ENCODE measurements around the gene ITGAE.

ITGAE gene

DNA sequence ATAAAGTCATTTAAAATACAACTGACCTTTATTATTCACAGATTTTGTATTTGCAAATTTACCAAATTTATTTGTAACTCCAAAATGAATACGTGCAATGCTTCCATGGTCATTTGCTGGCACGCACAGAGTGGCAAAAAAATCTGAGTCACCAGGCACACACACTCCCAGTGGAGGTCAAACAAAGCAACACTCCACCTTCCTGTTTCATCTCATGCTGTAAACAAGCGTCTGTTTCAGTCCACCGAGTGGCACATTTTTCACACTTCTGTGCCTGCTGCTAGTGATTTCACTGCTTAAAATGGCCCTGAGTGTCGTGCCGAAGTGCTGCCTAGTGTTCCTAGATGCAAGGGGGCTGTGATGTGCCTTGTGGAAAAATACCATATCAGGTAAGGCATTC lies 17.8 kb upstream of the ITGAE start:
- peak in 1 of 10 donors; percentile 74 for DNase-seq
- intact Hi-C loops (cut with DNase I) = no loop called here

DNA sequence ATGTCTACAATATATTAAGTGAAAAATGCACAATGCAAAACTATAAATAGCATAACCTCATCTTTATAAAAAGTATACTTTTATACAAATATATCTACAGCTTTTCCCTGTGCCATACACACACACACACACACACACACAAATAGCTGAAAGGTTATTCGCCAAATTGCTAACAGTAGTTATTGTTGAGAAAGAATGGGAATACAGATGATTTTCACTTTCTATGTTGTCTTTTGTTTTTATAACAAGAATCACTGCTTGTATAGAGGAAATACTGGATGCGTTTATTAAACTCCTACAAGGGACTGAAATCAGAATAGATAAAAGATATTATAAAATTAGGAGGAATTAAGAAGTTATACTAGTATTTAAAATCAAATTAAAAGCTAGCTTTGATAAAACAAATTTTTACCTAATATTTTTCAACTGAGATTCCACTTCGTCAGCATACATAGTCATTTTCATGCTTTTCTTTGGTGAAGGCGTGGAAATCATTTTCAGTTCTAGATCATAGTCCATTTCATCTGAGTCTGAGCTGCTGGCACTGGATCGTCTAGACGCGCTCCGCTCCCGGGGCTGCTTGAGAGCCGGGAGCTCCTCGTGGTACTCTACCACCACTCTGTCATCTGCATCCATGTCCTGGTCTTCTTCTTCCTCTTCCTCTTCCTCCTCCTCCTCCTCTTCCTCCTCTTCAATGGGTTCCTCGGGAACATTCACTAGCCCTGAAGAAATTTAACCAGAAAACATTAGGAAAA lies 17.0 kb upstream of the ITGAE start:
- intact Hi-C loops (cut with DNase I) = no loop called here
- peak in 2 of 10 donors; percentile 46 to 82 for DNase-seq

DNA sequence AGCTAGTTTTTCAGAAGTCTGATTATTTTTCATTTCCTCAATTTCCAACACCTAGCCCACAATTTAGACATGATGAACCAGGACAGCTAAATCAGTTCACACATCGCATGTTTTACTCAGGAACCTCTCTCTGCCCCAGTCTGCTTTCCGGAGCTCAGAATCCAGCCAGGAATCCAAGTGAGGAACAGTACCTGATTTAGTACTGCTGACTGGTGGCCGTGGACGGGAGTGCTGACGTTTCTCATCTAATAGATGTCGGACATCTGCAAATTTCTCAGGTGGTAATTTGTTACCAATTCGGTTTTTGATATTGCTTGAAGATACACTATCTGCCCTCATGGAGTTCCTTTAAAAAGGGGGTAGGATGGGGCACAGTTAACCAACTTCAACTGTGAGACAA lies 14.9 kb upstream of the ITGAE start:
- intact Hi-C loops (cut with DNase I) = no loop called here
- no peak for DNase-seq

DNA sequence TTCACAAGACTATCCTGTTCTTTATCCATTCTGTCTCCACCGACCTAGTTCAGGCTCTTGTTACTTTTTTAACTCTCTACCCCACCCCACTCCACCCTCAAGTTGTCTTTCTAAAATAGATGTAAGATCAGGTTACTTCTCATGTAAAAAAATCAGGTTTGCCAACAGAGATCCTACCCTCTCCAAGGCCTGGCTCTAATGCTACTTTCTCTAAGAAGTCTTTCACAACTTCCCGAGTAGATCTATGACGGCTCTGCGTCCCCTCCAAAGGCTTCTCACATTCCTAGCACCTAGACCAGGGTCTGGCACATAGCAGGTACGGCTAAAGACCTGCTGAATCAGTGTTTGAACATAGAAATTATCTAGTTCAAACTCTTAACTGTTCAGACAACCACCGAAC lies 14.1 kb upstream of the ITGAE start:
- no peak for DNase-seq
- intact Hi-C loops (cut with DNase I) = no loop called here

DNA sequence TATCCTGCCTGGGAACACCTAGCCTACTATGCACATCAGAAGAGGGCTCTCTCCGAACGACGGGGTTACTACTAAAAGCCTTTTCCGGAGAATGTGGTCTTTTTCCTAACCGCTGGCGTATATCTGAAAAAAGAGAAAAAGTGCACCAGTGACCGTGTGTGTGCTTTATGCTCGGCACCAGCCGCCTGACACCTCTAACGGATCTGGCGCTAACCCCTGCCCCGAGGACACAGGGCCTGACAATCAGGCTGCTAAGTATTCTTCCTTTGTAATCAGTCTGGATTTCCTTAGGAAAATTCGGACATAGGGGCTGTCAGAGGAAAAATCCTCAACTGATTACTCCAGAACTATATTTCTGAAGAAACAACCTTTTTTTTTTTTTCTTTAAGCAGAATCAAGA lies 13.4 kb upstream of the ITGAE start:
- no peak for DNase-seq
- intact Hi-C loops (cut with DNase I) = no loop called here

DNA sequence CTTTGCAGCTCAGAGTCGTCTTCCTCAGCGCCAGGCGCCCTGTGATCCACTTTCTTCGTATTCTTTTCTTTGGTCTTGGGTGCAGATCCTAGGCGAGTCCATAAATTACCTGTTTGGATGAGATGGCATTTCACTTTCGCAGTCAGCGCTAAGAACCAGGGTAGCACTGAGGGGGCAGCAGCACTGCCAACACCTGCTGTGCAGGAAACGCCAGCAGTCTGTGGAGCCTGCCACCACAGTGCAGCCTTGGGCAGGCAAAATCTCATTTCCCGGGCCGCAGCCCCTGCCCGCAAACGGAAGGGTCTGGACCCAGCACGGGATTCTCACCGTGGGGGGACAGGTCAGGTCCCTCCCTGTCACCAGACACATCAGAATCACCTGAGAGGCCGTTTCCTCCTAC lies 12.2 kb upstream of the ITGAE start:
- DNase-seq = peak in 1 of 10 donors; percentile 58
- intact Hi-C loops (cut with DNase I) = no loop called here

DNA sequence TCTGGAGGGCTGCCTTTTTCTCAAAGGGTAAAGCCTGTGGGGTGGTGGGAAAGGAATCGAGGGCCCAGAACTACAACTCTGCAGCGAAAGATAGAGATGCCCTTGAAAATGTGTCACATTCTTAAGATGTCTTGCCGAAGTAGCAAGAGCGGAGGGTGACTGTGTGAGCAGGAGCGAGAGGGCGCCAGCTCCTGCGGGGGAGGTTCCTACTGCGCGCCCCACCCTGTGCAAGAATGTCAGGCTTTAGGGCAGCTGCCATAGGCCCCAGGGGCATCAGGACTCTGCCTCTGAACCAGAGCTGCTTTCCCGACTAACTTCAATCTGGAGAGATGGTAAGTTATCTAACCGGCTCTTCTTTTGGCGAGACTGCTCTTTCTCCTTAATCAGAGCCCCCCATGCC lies 11.8 kb upstream of the ITGAE start:
- peak in 1 of 10 donors; percentile 61 for DNase-seq
- intact Hi-C loops (cut with DNase I) = no loop called here

DNA sequence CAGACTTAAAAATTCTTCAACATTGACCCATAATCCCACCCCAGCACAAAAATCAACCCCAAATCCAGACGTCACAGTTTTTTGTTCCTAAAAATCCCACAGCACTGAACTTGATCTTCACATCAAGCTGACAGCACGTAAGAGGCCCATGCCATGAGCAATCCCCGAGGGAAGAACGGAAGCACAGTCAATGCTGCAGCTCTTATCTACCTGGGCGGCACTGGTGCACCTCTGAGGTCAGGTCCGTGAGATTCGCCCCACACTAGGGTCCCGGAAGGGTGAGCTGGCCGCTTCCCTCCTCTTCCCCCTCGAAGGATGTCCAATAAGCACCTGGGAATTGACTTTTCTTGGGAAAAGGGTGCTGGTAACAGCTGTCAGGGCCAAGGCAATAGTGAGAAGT lies 11.3 kb upstream of the ITGAE start:
- no peak for DNase-seq
- intact Hi-C loops (cut with DNase I) = no loop called here

DNA sequence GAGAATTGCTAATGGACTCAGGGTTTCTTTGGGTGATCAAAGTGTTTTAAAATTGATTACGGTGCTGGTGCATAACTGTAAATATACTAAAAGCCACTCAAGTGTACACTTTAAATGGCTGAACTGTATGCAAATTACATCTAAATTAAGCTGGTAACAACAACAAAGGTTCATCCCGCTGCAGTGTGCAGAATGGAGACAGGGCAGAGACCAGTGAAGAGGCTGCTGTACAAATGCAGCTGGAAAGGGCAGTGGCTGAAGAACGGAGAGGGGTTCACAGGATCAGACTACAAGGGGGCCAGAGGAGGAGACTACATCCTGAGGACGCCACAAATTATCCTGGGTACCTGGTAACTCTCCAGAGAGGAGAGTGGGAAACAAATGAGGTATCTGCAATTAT lies 9.0 kb upstream of the ITGAE start:
- no peak for DNase-seq
- intact Hi-C loops (cut with DNase I) = no loop called here

DNA sequence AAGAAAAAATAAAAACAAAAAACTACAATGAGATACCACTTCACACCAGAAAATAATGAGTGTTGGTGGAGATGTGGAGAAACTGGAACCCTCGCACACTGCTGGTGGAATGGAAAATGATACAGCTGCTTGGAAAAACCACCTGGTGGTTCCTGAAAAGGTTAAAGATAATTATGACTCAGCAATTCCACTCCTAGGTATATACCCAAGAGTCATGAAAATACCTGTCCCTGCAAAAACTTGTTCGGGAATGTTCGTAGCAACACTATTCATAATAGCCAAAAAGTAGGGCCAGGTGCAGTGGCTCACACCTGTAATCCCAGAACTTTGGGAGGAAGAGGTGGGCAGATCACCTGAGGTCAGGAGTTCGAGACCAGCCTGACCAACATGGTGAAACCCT lies 8.1 kb upstream of the ITGAE start:
- intact Hi-C loops (cut with DNase I) = no loop called here
- DNase-seq = no peak

DNA sequence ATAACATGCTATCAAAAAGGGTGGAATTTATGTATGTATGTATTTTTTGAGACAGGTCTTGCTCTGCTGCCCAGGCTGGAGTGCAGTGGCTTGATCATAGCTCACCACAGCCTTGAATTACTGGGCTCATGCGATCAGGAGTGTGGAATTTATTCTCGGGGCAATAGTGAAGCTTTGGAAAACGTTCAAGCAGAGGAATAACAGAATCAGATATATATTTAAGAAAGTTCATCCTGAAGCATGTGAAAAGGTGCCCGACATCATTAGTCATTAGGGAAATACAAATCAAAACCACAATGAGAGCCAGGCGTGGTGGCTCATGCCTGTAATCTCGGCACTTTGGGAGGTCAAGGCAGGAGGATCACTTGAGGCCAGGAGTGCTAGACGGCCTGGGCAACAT lies 7.7 kb upstream of the ITGAE start:
- intact Hi-C loops (cut with DNase I) = no loop called here
- no peak for DNase-seq

DNA sequence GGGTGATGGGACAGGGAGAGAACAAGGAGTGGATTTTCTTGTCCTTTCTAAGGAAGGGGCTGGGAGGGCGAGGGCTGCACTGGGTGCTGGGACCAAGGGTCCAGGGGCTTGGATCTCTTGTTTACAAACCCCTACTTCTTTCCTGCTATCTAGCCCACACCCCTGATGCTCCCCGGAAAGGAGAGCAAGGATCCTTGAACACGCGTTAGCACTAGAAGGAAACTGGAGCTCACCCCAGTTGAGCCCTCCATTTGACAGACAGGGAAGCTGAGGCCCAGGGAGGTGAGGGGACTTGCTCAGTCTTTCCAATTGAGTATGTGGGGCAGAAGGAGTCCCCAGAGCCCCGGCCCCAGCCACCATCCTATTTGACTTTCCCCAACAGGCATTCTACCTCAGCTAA lies 4.6 kb upstream of the ITGAE start:
- intact Hi-C loops (cut with DNase I) = no loop called here
- DNase-seq = peak in 1 of 10 donors; percentile 46

DNA sequence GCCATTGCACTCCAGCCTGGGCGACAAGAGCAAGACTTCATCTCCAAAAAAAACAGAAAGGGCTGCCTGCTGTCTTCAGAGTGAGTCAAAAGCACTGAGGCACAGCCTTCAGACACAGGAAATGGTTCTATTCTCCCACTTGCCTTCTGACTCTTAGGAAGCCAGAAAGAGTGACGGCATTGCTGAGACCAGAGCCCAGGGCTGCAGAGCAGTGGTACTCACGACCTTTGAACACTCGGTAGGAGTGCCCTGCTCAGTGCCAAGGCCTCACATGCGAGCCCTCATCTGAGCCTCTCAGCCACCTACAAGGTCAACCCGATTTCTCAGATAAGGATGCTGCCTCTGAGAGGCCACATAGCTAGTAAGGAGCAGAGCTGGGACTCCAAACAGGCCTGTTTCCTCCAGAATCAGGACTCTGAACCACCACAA lies 3.5 kb upstream of the ITGAE start:
- intact Hi-C loops (cut with DNase I) = no loop called here
- DNase-seq = no peak

DNA sequence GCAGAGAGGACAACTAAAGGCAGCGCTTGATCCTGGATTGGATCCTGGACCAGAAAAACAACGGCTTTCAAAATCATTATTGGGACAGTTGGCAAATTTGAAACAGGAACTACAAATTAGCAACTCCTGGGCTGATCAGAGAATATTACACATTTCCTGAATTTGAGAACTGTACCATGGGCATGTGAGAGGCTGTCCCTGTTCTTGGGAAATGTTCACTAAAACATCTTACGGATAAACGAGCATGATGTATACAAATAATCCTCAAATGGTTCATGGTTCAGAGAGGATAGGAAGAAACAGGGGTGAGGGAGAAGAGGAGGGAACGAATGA lies 2.3 kb upstream of the ITGAE start:
- DNase-seq = no peak
- intact Hi-C loops (cut with DNase I) = no loop called here

DNA sequence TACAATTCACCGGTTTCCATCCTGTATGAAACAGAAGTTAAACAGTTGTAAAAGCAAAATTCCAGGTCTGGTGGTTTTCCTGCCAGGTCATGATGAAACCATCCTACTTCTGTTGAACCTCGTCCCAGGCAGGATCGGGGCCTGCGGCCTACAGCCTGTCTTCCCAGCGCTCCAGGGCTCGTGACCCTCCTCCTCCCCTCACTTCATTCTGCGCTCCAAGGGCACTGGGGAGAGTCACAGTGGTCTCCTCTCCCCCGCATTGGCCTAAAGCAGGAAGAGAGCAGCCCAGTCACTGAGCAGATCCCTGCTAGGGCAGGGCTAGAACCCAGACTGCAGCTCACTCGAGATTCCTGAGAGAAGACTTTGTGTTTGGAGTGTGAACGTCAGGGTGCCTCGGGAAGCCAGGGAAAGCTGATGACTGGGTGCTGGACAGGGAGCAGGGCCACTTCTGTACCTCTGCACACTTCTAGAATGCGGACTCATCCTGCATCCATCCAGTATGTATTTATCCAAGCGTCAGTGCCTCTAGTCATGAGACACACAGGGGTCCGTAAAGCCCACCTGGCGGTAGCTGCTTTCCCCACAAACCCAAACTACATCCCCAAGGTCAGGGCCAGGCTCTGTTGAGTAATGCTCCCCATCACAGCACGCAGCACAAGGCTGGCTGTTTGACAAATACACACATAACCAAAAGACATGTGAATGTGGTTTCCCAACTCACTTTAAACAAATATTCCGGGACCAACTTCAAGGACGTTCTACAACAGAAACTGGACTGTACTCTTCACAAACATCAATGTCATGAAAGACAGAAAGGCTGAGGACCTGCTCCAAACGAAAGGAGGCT lies 1.7 kb upstream of the ITGAE start:
- intact Hi-C loops (cut with DNase I) = no loop called here
- no peak for DNase-seq

DNA sequence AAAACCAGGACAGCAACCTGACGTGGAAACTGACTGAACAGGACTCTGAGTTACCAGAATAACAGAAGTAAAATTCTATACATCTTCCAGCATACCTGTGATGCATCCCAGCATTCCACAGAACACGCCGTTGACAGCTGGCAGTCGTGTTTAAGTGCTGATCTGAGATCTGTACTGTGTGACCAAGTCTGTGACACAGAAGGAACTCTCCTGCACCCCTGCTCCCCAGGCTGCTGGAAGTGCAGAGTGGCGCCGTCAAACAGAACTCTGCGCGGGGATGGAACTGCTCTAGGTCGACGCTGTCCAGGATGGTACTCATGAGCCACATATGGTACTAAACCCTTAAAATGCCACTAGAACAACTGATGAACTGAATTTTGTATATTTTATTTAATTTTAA lies 804 bp upstream of the ITGAE start:
- peak in 1 of 10 donors; percentile 49 for DNase-seq
- intact Hi-C loops (cut with DNase I) = no loop called here

DNA sequence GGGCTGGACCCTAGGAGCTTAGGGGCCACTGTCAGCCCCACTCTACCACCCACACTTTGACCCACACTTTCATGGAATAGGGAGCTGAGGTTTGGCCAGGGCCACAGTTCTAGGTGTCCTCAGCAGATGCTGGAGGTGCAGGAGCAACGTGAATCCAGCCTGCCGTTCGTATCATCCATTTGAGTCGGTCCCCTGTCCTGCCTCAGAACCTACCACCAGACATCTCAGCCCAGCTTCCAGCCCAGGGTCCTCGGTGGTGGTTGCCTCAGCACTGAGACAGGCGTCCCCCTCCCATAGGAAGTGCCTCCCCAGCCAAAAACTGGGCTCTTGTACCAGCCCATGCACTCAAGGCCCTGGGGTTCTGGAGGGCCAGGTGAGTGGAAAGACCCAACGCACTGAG lies 359 bp upstream of the ITGAE start:
- intact Hi-C loops (cut with DNase I) = no loop called here
- no peak for DNase-seq

DNA sequence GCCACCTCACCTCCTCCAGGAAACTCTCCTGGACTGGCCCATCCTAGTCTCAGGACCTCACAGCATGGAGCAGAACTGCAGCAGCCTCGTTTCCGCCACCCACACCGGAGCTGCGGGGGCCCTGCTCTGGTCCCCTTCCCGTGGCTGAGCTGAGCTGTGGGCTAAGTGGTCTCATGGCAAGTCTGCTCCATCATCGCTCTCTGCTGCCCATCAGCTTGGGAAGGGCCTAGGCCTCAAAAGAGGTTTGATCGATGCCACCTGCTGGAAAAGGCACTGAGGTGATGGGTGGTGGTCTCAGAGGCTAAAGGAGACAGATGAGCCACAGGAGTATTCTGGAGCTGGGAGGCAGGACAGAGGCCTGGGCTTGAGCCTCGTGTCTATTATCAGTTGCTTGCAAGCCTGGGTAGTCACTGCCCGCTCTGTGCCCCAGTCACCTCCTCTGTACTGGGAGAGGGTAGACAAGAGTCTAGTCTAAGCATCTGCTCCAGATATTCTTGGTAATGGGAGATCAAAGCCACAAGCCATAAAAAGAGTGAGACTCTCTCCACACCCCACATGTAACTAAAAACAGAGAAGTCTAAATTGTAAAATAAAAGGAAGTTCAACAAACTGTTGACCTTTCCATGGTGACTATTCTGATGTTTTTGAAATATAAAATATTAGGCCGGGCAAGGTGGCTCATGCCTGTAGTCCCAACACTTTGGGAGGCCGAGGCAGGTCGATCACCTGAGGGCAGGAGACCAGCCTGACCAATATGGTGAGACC lies 1.6 kb downstream of the ITGAE start:
- intact Hi-C loops (cut with DNase I) = no loop called here
- no peak for DNase-seq

DNA sequence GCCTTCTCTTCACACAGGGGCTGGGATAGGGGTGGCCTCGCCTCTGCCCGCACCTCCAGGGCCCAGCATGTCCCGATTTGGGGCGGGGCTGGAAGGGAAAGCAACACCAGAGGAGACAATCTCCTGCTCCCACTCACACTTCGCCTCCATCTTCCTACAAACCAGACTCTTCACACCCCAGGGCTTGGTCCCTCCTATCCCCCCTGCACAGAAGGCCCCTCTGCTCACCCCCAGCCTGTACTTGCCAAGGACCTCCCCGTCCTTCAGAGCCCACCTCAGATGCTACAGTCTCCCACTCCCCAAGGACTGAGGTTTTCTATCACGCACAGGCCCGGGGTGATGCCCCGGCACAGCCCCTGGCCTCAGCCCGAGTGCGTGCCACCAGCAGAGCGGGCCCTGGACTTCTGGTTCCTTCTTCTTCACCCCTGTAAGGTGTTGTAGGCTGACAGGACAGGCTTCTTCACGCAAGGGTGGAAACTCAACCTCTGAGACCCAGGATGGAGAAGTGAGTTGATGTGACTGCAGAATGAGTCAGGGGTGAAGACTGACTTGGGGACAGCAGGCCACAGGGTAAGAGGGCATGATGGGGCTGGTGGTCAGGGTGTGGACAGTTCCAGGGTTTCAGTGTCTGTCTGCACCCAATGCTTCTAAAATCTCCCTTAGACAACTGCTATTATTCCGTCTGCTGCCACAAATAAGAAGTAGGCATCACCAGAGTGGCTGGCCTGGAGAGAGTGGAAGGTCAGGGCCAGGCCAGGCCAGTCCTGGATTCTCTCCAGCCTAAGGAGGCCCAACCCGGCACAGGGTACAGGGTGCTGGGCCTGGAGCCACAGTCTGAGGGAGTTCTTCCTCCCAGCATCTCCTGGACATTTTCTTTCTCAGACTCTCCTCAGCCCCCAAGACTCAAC lies 2.5 kb downstream of the ITGAE start:
- DNase-seq = no peak
- intact Hi-C loops (cut with DNase I) = no loop called here

DNA sequence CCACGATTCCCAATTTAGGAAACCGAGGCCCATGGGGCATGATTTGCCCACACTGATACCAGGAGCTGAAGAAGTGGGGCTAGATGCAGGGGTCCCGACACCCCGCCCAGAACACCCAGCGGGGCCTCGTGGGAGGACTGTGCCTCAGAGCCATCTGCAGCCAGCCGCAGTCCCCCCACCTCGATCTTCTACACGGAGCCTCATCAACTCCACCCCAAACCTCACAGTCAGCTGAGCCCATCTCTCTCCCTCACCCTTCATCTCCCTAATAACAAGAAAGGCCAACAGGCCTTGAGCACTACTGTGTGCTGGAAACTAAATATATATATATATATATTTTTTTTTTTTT lies 4.2 kb downstream of the ITGAE start:
- DNase-seq = peak in 1 of 10 donors; percentile 34
- intact Hi-C loops (cut with DNase I) = no loop called here
